ENCODE measurements around the gene FHIT. TPM values are rescaled to one million over a fixed set of nuclear protein-coding genes. Genes with fewer than 3 reads are reported as not detected.

Gene FHIT
- total and polyA plus RNA-seq, 2 of the 4 experiments (the other 2 are of a cell fraction) = 0.07 TPM; not detected in 1

DNA sequence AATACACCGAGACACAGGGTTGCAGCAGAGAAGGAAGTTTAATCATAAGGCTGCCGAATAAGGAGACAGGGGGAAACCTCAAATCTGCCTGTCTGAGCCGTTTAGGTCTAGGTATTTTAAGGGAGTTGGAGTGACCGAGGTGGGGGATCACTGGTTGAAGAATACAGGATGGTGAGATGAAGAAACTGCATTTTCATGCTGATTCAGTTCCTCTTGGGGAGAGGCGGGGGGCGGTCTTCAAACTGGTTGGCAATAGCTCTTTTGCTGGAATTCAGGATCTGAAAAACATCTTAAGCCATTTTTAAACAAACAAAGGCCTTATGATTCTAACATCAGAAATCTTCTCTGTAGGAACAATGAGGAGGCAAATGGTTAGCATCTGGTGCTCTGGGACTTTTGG lies 1502.0 kb downstream of the FHIT start:
- H3K4me3 ChIP-seq (ENCODE audit: insufficient read depth, low read depth, low read length) = no peak overlapping the region
- no peaks in the 10 kb centered on the region for H3K9me1 ChIP-seq (ENCODE audit: insufficient read depth, low read length)
- dilution Hi-C loops (cut with HindIII; ENCODE audit: low sequenced_read_pairs, unreplicated experiment) = no loop called here
- H3K56ac ChIP-seq (ENCODE audit: extremely low read depth, insufficient read depth, low read length) = no peak overlapping the region
- POLR2A ChIA-PET (ENCODE audit: unreplicated experiment) = interaction anchor here (0.6 kb wide), 1 partner anchor 86 kb away, joined by 13 read pairs; no protein-coding TSS in a partner anchor
- ATAC-seq (ENCODE audit: low read depth) (peak; percentile 79), DNase-seq (peak; percentile 79)
- H2BK120ac ChIP-seq (ENCODE audit: low read depth, low read length) = peak overlapping the region; percentile 97
- H3K36me3 ChIP-seq (ENCODE audit: control insufficient read depth, insufficient read depth, low read length) = no peaks in the 10 kb centered on the region
- H3K18ac ChIP-seq (ENCODE audit: low read depth, low read length) = peak overlapping the region; percentile 93
- H3K14ac ChIP-seq (replicated peaks; ENCODE audit: low read depth, low read length) = peak overlapping the region; percentile 65; the same call in 1 of the 2 replicates
- TF ChIP-seq MAFK (IDR thresholded peaks at IDR 0.05; ENCODE audit: low read depth, low read length) (0 out of 2 replicates have a peak, but pooled peaks have one; percentile 7), NFE2L2 (IDR thresholded peaks at IDR 0.05; ENCODE audit: low read depth, low read length) (peak; percentile 85; the same call in 1 of the 2 replicates), FOS (IDR thresholded peaks at IDR 0.05; ENCODE audit: low read depth, low read length) (no peak)
- TF ChIP-seq, protein P1, sequence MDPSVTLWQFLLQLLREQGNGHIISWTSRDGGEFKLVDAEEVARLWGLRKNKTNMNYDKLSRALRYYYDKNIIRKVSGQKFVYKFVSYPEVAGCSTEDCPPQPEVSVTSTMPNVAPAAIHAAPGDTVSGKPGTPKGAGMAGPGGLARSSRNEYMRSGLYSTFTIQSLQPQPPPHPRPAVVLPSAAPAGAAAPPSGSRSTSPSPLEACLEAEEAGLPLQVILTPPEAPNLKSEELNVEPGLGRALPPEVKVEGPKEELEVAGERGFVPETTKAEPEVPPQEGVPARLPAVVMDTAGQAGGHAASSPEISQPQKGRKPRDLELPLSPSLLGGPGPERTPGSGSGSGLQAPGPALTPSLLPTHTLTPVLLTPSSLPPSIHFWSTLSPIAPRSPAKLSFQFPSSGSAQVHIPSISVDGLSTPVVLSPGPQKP (IDR thresholded peaks at IDR 0.05; ENCODE audit: borderline replicate concordance, low read depth, low read length) = no peak
- TF ChIP-seq, protein P2, sequence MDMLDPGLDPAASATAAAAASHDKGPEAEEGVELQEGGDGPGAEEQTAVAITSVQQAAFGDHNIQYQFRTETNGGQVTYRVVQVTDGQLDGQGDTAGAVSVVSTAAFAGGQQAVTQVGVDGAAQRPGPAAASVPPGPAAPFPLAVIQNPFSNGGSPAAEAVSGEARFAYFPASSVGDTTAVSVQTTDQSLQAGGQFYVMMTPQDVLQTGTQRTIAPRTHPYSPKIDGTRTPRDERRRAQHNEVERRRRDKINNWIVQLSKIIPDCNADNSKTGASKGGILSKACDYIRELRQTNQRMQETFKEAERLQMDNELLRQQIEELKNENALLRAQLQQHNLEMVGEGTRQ (IDR thresholded peaks at IDR 0.05; ENCODE audit: low read depth, low read length) = no peak
- H4K91ac ChIP-seq (ENCODE audit: insufficient read depth, low read depth, low read length) = peak overlapping the region; percentile 82
- 0 out of 2 replicates have a peak overlapping the region, but pooled peaks have one; percentile 36 for H2AK5ac ChIP-seq (ENCODE audit: low read depth, low read length)
- H2BK15ac ChIP-seq (ENCODE audit: low read depth, low read length) = peak overlapping the region; percentile 72; the same call in 2 of the 3 replicates
- BruUV-seq (replicated peaks) = no TSS peak
- no peaks in the 10 kb centered on the region for H3K79me1 ChIP-seq (ENCODE audit: low read depth in 1 of 2, low read length in 2 of 2)
- H2AK9ac ChIP-seq (replicated peaks; ENCODE audit: low read depth, low read length, poor library complexity) = no peak overlapping the region
- H3K4me2 ChIP-seq (ENCODE audit: low read depth, low read length) = 0 out of 2 replicates have a peak overlapping the region, but pooled peaks have one; percentile 15
- no peaks in the 10 kb centered on the region for H3K27me3 ChIP-seq (ENCODE audit: control insufficient read depth, insufficient read depth, low read length)
- peak overlapping the region in 1 of 2 experiments; percentile 90; a peak in 3 of 4 replicates for H4K8ac ChIP-seq (ENCODE audit: low read depth in 2 of 2, low read length in 2 of 2)
- intact Hi-C loops (cut with micrococcal nuclease) = no loop called here
- H3K27ac ChIP-seq (ENCODE audit: insufficient read depth, low read length) = peak overlapping the region; percentile 84; the same call in 1 of the 2 replicates
- H3K23ac ChIP-seq (ENCODE audit: low read depth, low read length) = peak overlapping the region; percentile 75; the same call in 1 of the 2 replicates
- CTCF ChIA-PET = no interaction called here
- H4K5ac ChIP-seq (ENCODE audit: low read depth, low read length) = peak overlapping the region; percentile 92
- in situ Hi-C loops (cut with MboI; ENCODE audit: low sequenced_read_pairs) = no loop called here
- H3K9ac ChIP-seq (ENCODE audit: low read depth, low read length) = no peak overlapping the region; the same call in 1 of the 2 replicates
- H2BK20ac ChIP-seq (ENCODE audit: low read depth, low read length) = peak overlapping the region; percentile 96
- no peak overlapping the region for H2AFZ ChIP-seq (replicated peaks; ENCODE audit: low read length, poor library complexity)
- peak overlapping the region; percentile 82; the same call in 1 of the 2 replicates for H3K4ac ChIP-seq (ENCODE audit: low read depth, low read length)
- 72% methylated on average over 4 of the region's 6 CpGs; no CpG with 5 or more reads in 1 of the 2 experiments for WGBS, 2 experiments (ENCODE audit: extremely low coverage in 2 of 2, insufficient read length in 1 of 2)
- no peaks in the 10 kb centered on the region for H4K20me1 ChIP-seq (ENCODE audit: insufficient read depth, low read length)
- H2BK5ac ChIP-seq (ENCODE audit: low read depth, low read length, poor library complexity, severe bottlenecking) = peak overlapping the region; percentile 78
- peaks cover 17% of the 10 kb centered on the region for H3K4me1 ChIP-seq (ENCODE audit: control insufficient read depth, insufficient read depth, low read length)
- H3K9me3 ChIP-seq (ENCODE audit: control insufficient read depth, insufficient read depth, low read length) = no peaks in the 10 kb centered on the region
